Measurements from ENCODE around the gene PFDN1. TPM values are rescaled to one million over a fixed set of nuclear protein-coding genes. Genes with fewer than 3 reads are reported as not detected.

PFDN1 gene
- polyA plus RNA-seq, 1 donor (not counting 4 experiments of a cell fraction or from before 2014, with no cell fraction given): 79.0 TPM

DNA sequence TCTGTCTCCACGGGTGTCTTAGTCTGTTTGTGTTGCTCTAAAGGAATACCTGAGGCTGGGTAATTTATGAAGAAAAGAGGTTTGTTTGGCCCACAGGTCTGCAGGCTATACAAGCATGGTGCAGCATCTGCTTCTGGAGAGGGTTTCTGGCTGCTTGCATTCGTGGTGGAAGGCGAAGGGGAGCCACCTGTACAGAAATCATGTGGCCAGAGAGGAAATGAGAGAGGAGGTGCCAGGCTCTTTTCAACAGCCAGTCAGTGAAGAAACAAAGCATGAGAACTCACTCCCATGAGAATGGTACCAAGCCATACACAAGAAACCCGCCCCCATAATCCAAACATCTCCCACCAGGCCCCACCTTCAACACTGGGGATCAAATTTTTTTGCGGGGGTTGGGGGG lies 53.4 kb downstream of the PFDN1 start:
- DNase-seq (ENCODE audit: low read depth, low spot score) (no peak), FAIRE-seq (no peak)
- Histone ChIP-seq H3K9me3 (ENCODE audit: control insufficient read depth, low read depth, low read length) (no peaks in the 10 kb centered on the region), H2AFZ (ENCODE audit: control insufficient read depth, low read length) (no peak overlapping the region), H3K79me2 (ENCODE audit: control insufficient read depth, insufficient read depth, low read length) (peaks cover 40% of the 10 kb centered on the region), H4K20me1 (ENCODE audit: control insufficient read depth, extremely low read depth, insufficient read depth, low read length) (no peaks in the 10 kb centered on the region), H3K9ac (ENCODE audit: control insufficient read depth, extremely low read depth, insufficient read depth, low read length) (no peak overlapping the region), H3K9me1 (ENCODE audit: control insufficient read depth, extremely low read depth, insufficient read depth, low read length) (no peaks in the 10 kb centered on the region), H3K27me3 (ENCODE audit: control insufficient read depth, extremely low read depth, insufficient read depth, low read length) (no peaks in the 10 kb centered on the region), H3K27ac (ENCODE audit: control insufficient read depth, insufficient read depth, low read length) (no peak overlapping the region), H3K4me2 (ENCODE audit: control insufficient read depth, extremely low read depth, insufficient read depth, low read depth, low read length) (no peak overlapping the region), H3K4me1 (ENCODE audit: control insufficient read depth, extremely low read depth, insufficient read depth, low read length) (peaks cover 50% of the 10 kb centered on the region), H3K4me3 (ENCODE audit: control insufficient read depth in 2 of 3, extremely low read depth in 1 of 3, insufficient read depth in 2 of 3, low read depth in 1 of 3, low read length in 3 of 3) (no peak overlapping the region), H3K36me3 (ENCODE audit: control insufficient read depth in 2 of 2, extremely low read depth in 1 of 2, insufficient read depth in 2 of 2, low read length in 2 of 2) (peaks cover 8 to 28% of the 10 kb centered on the region in 2 experiments)
- dilution Hi-C loops (cut with MboI; ENCODE audit: extremely low pct_ligation_motif_present, low sequenced_read_pairs): no loop called here
- no peak for TF ChIP-seq EZH2 (IDR thresholded peaks at IDR 0.05; ENCODE audit: low read length)
- TF ChIP-seq, protein P1, sequence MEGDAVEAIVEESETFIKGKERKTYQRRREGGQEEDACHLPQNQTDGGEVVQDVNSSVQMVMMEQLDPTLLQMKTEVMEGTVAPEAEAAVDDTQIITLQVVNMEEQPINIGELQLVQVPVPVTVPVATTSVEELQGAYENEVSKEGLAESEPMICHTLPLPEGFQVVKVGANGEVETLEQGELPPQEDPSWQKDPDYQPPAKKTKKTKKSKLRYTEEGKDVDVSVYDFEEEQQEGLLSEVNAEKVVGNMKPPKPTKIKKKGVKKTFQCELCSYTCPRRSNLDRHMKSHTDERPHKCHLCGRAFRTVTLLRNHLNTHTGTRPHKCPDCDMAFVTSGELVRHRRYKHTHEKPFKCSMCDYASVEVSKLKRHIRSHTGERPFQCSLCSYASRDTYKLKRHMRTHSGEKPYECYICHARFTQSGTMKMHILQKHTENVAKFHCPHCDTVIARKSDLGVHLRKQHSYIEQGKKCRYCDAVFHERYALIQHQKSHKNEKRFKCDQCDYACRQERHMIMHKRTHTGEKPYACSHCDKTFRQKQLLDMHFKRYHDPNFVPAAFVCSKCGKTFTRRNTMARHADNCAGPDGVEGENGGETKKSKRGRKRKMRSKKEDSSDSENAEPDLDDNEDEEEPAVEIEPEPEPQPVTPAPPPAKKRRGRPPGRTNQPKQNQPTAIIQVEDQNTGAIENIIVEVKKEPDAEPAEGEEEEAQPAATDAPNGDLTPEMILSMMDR (optimal IDR thresholded peaks at IDR 0.05 in 1 of 3, IDR thresholded peaks at IDR 0.05 in 1 of 3, conservative IDR thresholded peaks at IDR 0.05 in 1 of 3; ENCODE audit: extremely low read depth in 1 of 3, insufficient read depth in 2 of 3, low read length in 3 of 3): no peak

DNA sequence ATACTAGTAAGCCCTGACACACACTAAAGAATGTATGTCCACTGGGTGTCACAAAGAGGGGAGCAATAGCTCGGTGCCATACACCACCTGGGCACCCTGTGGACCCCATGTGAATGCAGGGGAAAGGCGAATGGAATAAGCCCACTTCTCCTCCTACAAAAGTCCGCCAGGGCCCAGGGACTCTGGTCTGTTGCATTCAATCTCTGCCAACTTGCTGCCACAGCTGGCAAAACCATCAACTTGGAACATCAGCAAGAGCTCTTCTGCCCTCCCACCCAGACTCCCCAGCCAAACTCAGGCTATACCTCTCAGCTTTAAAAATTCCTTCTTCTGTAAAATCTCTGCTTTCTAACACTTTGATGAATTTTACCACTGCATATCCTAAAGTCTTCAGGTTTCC lies 54.5 kb downstream of the PFDN1 start:
- Histone ChIP-seq H3K9ac (ENCODE audit: control insufficient read depth, extremely low read depth, insufficient read depth, low read length) (no peak overlapping the region), H3K36me3 (ENCODE audit: control insufficient read depth in 2 of 2, extremely low read depth in 1 of 2, insufficient read depth in 2 of 2, low read length in 2 of 2) (peaks cover 8 to 28% of the 10 kb centered on the region in 2 experiments), H3K4me1 (ENCODE audit: control insufficient read depth, extremely low read depth, insufficient read depth, low read length) (peaks cover 39% of the 10 kb centered on the region), H3K9me1 (ENCODE audit: control insufficient read depth, extremely low read depth, insufficient read depth, low read length) (no peaks in the 10 kb centered on the region), H2AFZ (ENCODE audit: control insufficient read depth, low read length) (no peak overlapping the region), H3K27me3 (ENCODE audit: control insufficient read depth, extremely low read depth, insufficient read depth, low read length) (no peaks in the 10 kb centered on the region), H3K9me3 (ENCODE audit: control insufficient read depth, low read depth, low read length) (no peaks in the 10 kb centered on the region), H4K20me1 (ENCODE audit: control insufficient read depth, extremely low read depth, insufficient read depth, low read length) (no peaks in the 10 kb centered on the region), H3K27ac (ENCODE audit: control insufficient read depth, insufficient read depth, low read length) (no peak overlapping the region), H3K4me2 (ENCODE audit: control insufficient read depth, extremely low read depth, insufficient read depth, low read depth, low read length) (no peak overlapping the region), H3K4me3 (ENCODE audit: control insufficient read depth in 2 of 3, extremely low read depth in 1 of 3, insufficient read depth in 2 of 3, low read depth in 1 of 3, low read length in 3 of 3) (no peak overlapping the region), H3K79me2 (ENCODE audit: control insufficient read depth, insufficient read depth, low read length) (peaks cover 33% of the 10 kb centered on the region)
- DNase-seq (ENCODE audit: low read depth, low spot score): no peak
- dilution Hi-C loops (cut with MboI; ENCODE audit: extremely low pct_ligation_motif_present, low sequenced_read_pairs): no loop called here
- no peak for FAIRE-seq
- TF ChIP-seq EZH2 (IDR thresholded peaks at IDR 0.05; ENCODE audit: low read length): no peak
- TF ChIP-seq, protein P1 (optimal IDR thresholded peaks at IDR 0.05 in 1 of 3, IDR thresholded peaks at IDR 0.05 in 1 of 3, conservative IDR thresholded peaks at IDR 0.05 in 1 of 3; ENCODE audit: extremely low read depth in 1 of 3, insufficient read depth in 2 of 3, low read length in 3 of 3): no peak

Data from keratinocyte (primary cell).